Glomerular visceral epithelial cell (primary cell): ENCODE results near the gene SPEM1.

ENCODE experiments used
- DNase-seq: peaks from one replicate; pipeline ENCODE4 v3.0.0-alpha.2; 2016; ENCODE audit errors: extremely low spot score

The SPEM1 gene

GRCh38 chr17:7398612-7399011 lies 21.5 kb upstream of the SPEM1 start:
- no peak for DNase-seq

- DNase-seq, result no peak
Measured at GRCh38 chr17:7403043-7403726, 16.9 kb upstream of the SPEM1 start.

- DNase-seq, result peak; percentile 77
Measured at GRCh38 chr17:7403727-7403976, 16.5 kb upstream of the SPEM1 start.

- DNase-seq, result peak; percentile 100
Measured at GRCh38 chr17:7403977-7404736, 16.0 kb upstream of the SPEM1 start, which contains the start of gene TMEM256. TSS of gene TMEM256 (minus strand) at chr17:7404097. CDS start at chr17:7404084, 13 bp downstream.

- DNase-seq, result no peak
Measured at GRCh38 chr17:7404737-7405349, 15.3 kb upstream of the SPEM1 start.

- no peak for DNase-seq
Measured at GRCh38 chr17:7405350-7406234, 14.5 kb upstream of the SPEM1 start.

GRCh38 chr17:7406235-7406825 lies 13.8 kb upstream of the SPEM1 start:
- no peak for DNase-seq

- no peak for DNase-seq
Measured at GRCh38 chr17:7407082-7407481, 13.0 kb upstream of the SPEM1 start.

GRCh38 chr17:7407485-7408251 lies 12.5 kb upstream of the SPEM1 start, which contains the start of gene NLGN2:
TSS of gene NLGN2 (plus strand) at chr17:7407845. CDS start at chr17:7408256, 411 bp downstream.
- DNase-seq, result no peak

- no peak for DNase-seq
Measured at GRCh38 chr17:7408252-7408727, 11.8 kb upstream of the SPEM1 start.

- DNase-seq, result no peak
Measured at GRCh38 chr17:7408863-7409262, 11.3 kb upstream of the SPEM1 start.

GRCh38 chr17:7409716-7410115 lies 10.4 kb upstream of the SPEM1 start:
- no peak for DNase-seq

GRCh38 chr17:7410634-7411426 lies 9.3 kb upstream of the SPEM1 start:
- no peak for DNase-seq

GRCh38 chr17:7411427-7411750 lies 8.7 kb upstream of the SPEM1 start:
- DNase-seq, result no peak

- no peak for DNase-seq
Measured at GRCh38 chr17:7413346-7413985, 6.7 kb upstream of the SPEM1 start.

GRCh38 chr17:7414837-7415236 lies 5.3 kb upstream of the SPEM1 start:
- DNase-seq, result no peak

- DNase-seq, result no peak
Measured at GRCh38 chr17:7415784-7416183, 4.3 kb upstream of the SPEM1 start.

GRCh38 chr17:7416323-7416722 lies 3.8 kb upstream of the SPEM1 start:
- DNase-seq, result no peak

- no peak for DNase-seq
Measured at GRCh38 chr17:7417056-7417655, 3.0 kb upstream of the SPEM1 start.
